Activated naive CD4-positive, alpha-beta T cell treated with anti-CD3 and anti-CD28 coated beads for 36 hours (primary cell): ENCODE results near the gene GPR152. TPM values are rescaled to one million over a fixed set of nuclear protein-coding genes. Genes with fewer than 3 reads are reported as not detected.
"Not testable (repeated sequence)": the region's sequence is repeated elsewhere in the genome, so short reads cannot be mapped to it uniquely, and the experiment has no call there.

Source experiments
- CTCF ChIA-PET: fragments of 350-600 bp; sonication (Branson Sonifier 250); formaldehyde crosslinking; loops from one replicate; lab custom pipeline; 2021; ENCODE audit warnings: antibody characterized with exemption; lab: Charles Lee
- DNase-seq: peaks from one replicate; pipeline ENCODE4 v3.0.0-alpha.2; 2020
- H3K27ac Mint-ChIP-seq: one replicate; pipeline ENCODE4 v1.8.0; 2021; ENCODE audit warnings: mild to moderate bottlenecking, mixed read lengths
- H3K27me3 Mint-ChIP-seq: one replicate; pipeline ENCODE4 v1.8.0; 2021; ENCODE audit warnings: low read depth, mixed read lengths
- H3K36me3 Mint-ChIP-seq: one replicate; pipeline ENCODE4 v1.8.0; 2021; ENCODE audit warnings: low read depth, mixed read lengths
- H3K4me1 Mint-ChIP-seq: one replicate; pipeline ENCODE4 v1.8.0; 2021; ENCODE audit warnings: low read depth, mixed read lengths
- H3K4me3 Mint-ChIP-seq: one replicate; pipeline ENCODE4 v1.8.0; 2021; ENCODE audit warnings: mild to moderate bottlenecking, moderate library complexity, mixed read lengths
- H3K9me3 Mint-ChIP-seq: one replicate; pipeline ENCODE4 v1.8.0; 2021; ENCODE audit warnings: mixed read lengths
- intact Hi-C: fragments of 100-400 bp; cut with micrococcal nuclease; formaldehyde crosslinking; loops from one replicate; pipeline ENCODE4 v1.15.1; 2023
- total RNA-seq, 2 experiments: library from RNA; stranded (reverse); gene quantifications; one replicate each; pipeline ENCODE4 v1.2.3, GENCODE V29; 2021

Gene GPR152
- total RNA-seq, 2 experiments from 2014 or later = not detected

- H3K27me3 Mint-ChIP-seq = no peaks in the 10 kb centered on the region
- intact Hi-C loops = loop anchor here (1.0 to 5.0 kb wide), 5 partner anchors 15 to 197 kb away; partner anchors contain the start of genes ANKRD13D, PTPRCAP and TMEM134
- H3K27ac Mint-ChIP-seq = peak overlapping the region; percentile 99
- CTCF ChIA-PET = interaction anchor here (0.6 to 1.4 kb wide), 4 partner anchors 13 to 89 kb away, joined by 3 to 6 read pairs (median 4); no protein-coding TSS in a partner anchor
- H3K36me3 Mint-ChIP-seq = peaks cover 31% of the 10 kb centered on the region
- H3K9me3 Mint-ChIP-seq = no peaks in the 10 kb centered on the region
- peak overlapping the region; percentile 94 for H3K4me3 Mint-ChIP-seq
- H3K4me1 Mint-ChIP-seq = peaks cover 43% of the 10 kb centered on the region
- DNase-seq = peak; percentile 72
Observed at GRCh38 chr11:67483831-67484665, 31.5 kb upstream of the GPR152 start.

- DNase-seq = peak; percentile 99
- peaks cover 25% of the 10 kb centered on the region for H3K36me3 Mint-ChIP-seq
- H3K4me3 Mint-ChIP-seq = peak within 1 kb of the TSS; percentile 94
- no peaks in the 10 kb centered on the region for H3K27me3 Mint-ChIP-seq
- CTCF ChIA-PET = interaction anchor here (0.6 to 1.4 kb wide), 3 partner anchors 15 to 100 kb away, joined by 3 to 4 read pairs (median 3); no protein-coding TSS in a partner anchor
- peak within 1 kb of the TSS; percentile 99 for H3K27ac Mint-ChIP-seq
- no peaks in the 10 kb centered on the region for H3K9me3 Mint-ChIP-seq
- intact Hi-C loops = loop anchor here (1.0 to 5.0 kb wide), 3 partner anchors 14 to 196 kb away; partner anchors contain the start of genes ANKRD13D and TMEM134
- H3K4me1 Mint-ChIP-seq = peaks cover 34% of the 10 kb centered on the region
Observed at GRCh38 chr11:67482827-67483798, 30.6 kb upstream of the GPR152 start, which contains the start of gene AIP. Gene AIP, plus strand, starts transcription at chr11:67483026. Its CDS starts 133 bp downstream, at chr11:67483159.

- Mint-ChIP-seq H3K27me3 (no peaks in the 10 kb centered on the region), H3K9me3 (no peaks in the 10 kb centered on the region), H3K36me3 (peaks cover 22% of the 10 kb centered on the region), H3K4me3 (peak overlapping the region; percentile 94), H3K27ac (peak overlapping the region; percentile 99), H3K4me1 (peaks cover 27% of the 10 kb centered on the region)
- DNase-seq = no peak
- CTCF ChIA-PET = interaction anchor here (1.0 to 1.5 kb wide), 3 partner anchors 14 to 99 kb away, joined by 3 to 4 read pairs (median 3); no protein-coding TSS in a partner anchor
- intact Hi-C loops = loop anchor here (5.0 kb wide), 1 partner anchor 195 kb away; the partner anchor contains the start of gene ANKRD13D
Observed at GRCh38 chr11:67482275-67482826, 29.8 kb upstream of the GPR152 start.

DNA sequence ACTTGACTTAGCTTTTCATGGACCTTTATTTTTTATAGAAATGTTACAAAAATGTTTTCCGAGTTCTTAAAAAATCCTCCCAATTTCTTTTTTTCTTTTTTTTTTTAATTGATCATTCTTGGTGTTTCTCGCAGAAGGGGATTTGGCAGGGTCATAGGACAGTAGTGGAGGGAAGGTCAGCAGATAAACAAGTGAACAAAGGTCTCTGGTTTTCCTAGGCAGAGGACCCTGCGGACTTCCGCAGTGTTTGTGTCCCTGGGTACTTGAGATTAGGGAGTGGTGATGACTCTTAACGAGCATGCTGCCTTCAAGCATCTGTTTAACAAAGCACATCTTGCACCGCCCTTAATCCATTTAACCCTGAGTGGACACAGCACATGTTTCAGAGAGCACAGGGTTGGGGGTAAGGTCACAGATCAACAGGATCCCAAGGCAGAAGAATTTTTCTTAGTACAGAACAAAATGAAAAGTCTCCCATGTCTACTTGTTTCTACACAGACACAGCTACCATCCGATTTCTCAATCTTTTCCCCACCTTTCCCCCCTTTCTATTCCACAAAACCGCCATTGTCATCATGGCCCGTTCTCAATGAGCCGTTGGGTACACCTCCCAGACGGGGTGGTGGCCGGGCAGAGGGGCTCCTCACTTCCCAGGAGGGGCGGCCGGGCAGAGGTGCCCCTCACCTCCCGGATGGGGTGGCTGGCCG is 25.0 kb upstream of the GPR152 start:
- H3K27ac Mint-ChIP-seq, H3K27me3 Mint-ChIP-seq, H3K36me3 Mint-ChIP-seq, H3K4me3 Mint-ChIP-seq, DNase-seq, H3K9me3 Mint-ChIP-seq, H3K4me1 Mint-ChIP-seq, CTCF ChIA-PET, intact Hi-C loops: not testable (repeated sequence)

DNA sequence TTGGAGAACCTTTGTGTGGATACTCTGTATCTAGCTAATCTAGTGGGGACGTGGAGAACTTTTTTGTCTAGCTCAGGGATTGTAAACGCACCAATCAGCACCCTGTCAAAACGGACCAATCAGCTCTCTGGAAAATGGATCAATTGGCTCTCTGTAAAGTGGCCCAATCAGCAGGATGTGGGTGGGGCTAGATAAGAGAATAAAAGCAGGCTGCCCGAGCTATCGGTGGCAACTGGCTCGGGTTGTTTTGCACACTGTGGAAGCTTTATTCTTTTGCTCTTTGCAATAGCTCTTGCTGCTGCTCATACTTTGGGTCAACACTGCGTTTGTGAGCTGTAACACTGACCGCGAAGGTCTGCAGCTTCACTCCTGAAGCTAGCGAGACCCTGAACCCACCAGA is 24.2 kb upstream of the GPR152 start:
- intact Hi-C loops, CTCF ChIA-PET, H3K27me3 Mint-ChIP-seq, H3K9me3 Mint-ChIP-seq, H3K4me1 Mint-ChIP-seq, DNase-seq, H3K27ac Mint-ChIP-seq, H3K36me3 Mint-ChIP-seq, H3K4me3 Mint-ChIP-seq: not testable (repeated sequence)

DNA sequence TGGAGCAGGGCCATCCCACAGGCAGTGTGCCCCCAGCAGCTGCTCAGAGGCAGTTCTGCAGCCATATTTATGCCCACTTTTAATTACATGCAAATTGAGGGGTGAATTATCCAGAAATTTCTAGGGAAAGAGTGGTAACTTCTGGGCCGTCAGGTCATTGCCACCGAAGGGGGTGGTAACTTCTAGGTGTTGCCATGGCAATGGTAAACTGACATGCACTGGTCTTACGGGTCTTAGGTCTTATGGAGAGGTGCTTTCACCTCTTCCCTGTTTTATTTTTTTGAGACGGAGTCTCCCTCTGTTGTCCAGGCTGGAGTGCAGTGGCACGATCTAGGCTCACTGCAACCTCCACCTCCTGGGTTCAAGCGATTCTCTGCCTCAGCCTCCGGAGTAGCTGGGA is 20.4 kb upstream of the GPR152 start:
- Mint-ChIP-seq H3K9me3 (no peaks in the 10 kb centered on the region), H3K4me3 (no peak overlapping the region), H3K36me3 (no peaks in the 10 kb centered on the region), H3K4me1 (peaks cover 11% of the 10 kb centered on the region), H3K27ac (no peak overlapping the region), H3K27me3 (no peaks in the 10 kb centered on the region)
- CTCF ChIA-PET = no interaction called here
- intact Hi-C loops = no loop called here
- DNase-seq = no peak

DNA sequence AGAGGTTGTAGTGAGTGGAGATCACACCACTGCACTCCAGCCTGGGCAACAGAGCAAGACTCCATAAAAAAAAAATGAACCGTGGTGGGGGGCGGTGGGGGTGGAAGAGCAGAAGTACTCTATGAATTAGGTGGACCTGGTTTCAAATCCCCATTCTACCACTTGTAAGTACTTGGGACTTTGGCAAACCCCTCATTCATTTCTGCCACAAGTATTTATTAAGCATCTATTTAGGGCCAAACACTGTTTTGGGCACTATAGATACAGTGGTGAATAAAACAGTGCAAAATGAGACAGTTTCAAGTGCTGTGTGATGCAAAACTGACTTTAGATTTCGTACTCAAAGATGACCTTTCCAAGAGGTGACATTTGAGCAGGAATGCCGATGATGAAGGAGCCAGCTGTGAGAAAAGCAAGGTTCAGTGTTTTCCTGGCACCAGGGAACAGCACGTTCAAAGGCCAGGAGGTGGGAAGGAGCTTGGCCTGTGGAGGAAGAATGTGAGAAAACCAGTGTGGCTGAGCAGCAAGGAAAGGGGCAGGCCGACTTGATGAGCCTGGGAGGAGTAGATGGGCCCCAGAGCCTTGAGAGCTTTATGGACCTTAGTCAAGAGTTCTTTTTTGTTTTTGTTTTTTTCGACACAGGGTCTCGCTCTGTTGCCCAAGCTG is 17.9 kb upstream of the GPR152 start:
- peak overlapping the region; percentile 75 for H3K4me3 Mint-ChIP-seq
- no peak for DNase-seq
- peaks cover 28% of the 10 kb centered on the region for H3K4me1 Mint-ChIP-seq
- no peaks in the 10 kb centered on the region for H3K9me3 Mint-ChIP-seq
- peak overlapping the region; percentile 86 for H3K27ac Mint-ChIP-seq
- peaks cover 2% of the 10 kb centered on the region for H3K36me3 Mint-ChIP-seq
- CTCF ChIA-PET = interaction anchor here (0.9 to 1.8 kb wide), 2 partner anchors 14 to 66 kb away, joined by 3 to 6 read pairs; no protein-coding TSS in a partner anchor
- no peaks in the 10 kb centered on the region for H3K27me3 Mint-ChIP-seq
- intact Hi-C loops = no loop called here

GRCh38 chr11:67469508-67469811 is 16.9 kb upstream of the GPR152 start:
- no peaks in the 10 kb centered on the region for H3K9me3 Mint-ChIP-seq
- CTCF ChIA-PET = interaction anchor here (0.7 to 2.1 kb wide), 4 partner anchors 36 to 113 kb away, joined by 3 to 6 read pairs (median 4); partner anchors contain the start of genes PITPNM1 and RAD9A
- peaks cover 32% of the 10 kb centered on the region for H3K4me1 Mint-ChIP-seq
- peak overlapping the region; percentile 86 for H3K27ac Mint-ChIP-seq
- intact Hi-C loops = loop anchor here (1.0 to 2.0 kb wide), 8 partner anchors 14 to 78 kb away; partner anchors contain the start of genes AIP, RAD9A and RPS6KB2
- no peaks in the 10 kb centered on the region for H3K27me3 Mint-ChIP-seq
- peaks cover 5% of the 10 kb centered on the region for H3K36me3 Mint-ChIP-seq
- H3K4me3 Mint-ChIP-seq = peak overlapping the region; percentile 75
- DNase-seq = no peak

GRCh38 chr11:67468759-67469507 is 16.4 kb upstream of the GPR152 start, which contains the start of gene TMEM134:
Gene TMEM134, minus strand, starts transcription at chr11:67469251. Its CDS starts 59 bp downstream, at chr11:67469192.
- Mint-ChIP-seq H3K4me1 (peaks cover 33% of the 10 kb centered on the region), H3K36me3 (peaks cover 5% of the 10 kb centered on the region), H3K4me3 (peak within 1 kb of the TSS; percentile 80), H3K9me3 (no peaks in the 10 kb centered on the region), H3K27me3 (no peaks in the 10 kb centered on the region), H3K27ac (peak within 1 kb of the TSS; percentile 86)
- intact Hi-C loops = loop anchor here (1.0 to 2.0 kb wide), 8 partner anchors 14 to 78 kb away; partner anchors contain the start of genes AIP, RAD9A and RPS6KB2
- peak; percentile 92 for DNase-seq
- CTCF ChIA-PET = interaction anchor here (0.7 to 3.9 kb wide), 12 partner anchors 12 to 112 kb away, joined by 3 to 20 read pairs (median 4); partner anchors contain the start of genes AIP, CDK2AP2, PITPNM1 and PTPRCAP

DNA sequence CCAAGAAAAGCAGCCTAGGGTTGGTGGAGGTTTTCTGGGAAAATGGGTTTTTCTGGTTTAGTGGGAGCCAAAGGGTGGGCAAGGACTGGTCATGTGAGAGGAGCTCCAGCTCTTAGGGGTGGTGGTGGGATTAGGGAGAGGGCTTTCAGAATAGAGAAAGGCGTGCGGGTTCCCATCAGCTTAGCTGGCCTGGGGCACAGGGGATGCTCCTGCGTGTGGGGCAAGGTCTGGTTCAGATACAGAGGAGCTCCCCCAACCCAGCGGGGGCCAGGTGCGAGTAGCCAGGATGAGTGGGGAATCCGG is 15.9 kb upstream of the GPR152 start:
- Mint-ChIP-seq H3K4me3 (peak overlapping the region; percentile 80), H3K27me3 (no peaks in the 10 kb centered on the region), H3K36me3 (peaks cover 5% of the 10 kb centered on the region), H3K27ac (peak overlapping the region; percentile 83), H3K9me3 (no peaks in the 10 kb centered on the region), H3K4me1 (peaks cover 33% of the 10 kb centered on the region)
- intact Hi-C loops = loop anchor here (2.0 kb wide), 3 partner anchors 22 to 40 kb away; partner anchors contain the start of gene RPS6KB2
- peak; percentile 45 for DNase-seq
- CTCF ChIA-PET = interaction anchor here (0.8 to 3.9 kb wide), 11 partner anchors 13 to 112 kb away, joined by 3 to 20 read pairs (median 5); partner anchors contain the start of genes AIP, CDK2AP2, PITPNM1 and PTPRCAP
